GM23338 (cell line): ENCODE results near the gene ERVK3-1.

Experiments
- CREB1 ChIP-seq: fragments of 250-450 bp; sonication (Bioruptor Pico); IDR thresholded peaks from 2 replicates; pipeline ENCODE4 v1.5.0; 2020; ENCODE audit warnings: low read depth, mild to moderate bottlenecking, moderate library complexity
- EZH2phosphoT487 ChIP-seq: fragments of 200-600 bp; sonication (generic); IDR thresholded peaks from one replicate; pipeline ENCODE4 v1.8.1; 2018; ENCODE audit warnings: antibody characterized with exemption; ENCODE audit not compliant: unreplicated experiment

- TF ChIP-seq CREB1 (CRISPR knock-in tag) (no peak), EZH2phosphoT487 (no peak)
Observed at GRCh38 chr19:58334691-58335249, 29.6 kb downstream of the ERVK3-1 start.
